ENCODE data around the gene B3GNT3.

DNA sequence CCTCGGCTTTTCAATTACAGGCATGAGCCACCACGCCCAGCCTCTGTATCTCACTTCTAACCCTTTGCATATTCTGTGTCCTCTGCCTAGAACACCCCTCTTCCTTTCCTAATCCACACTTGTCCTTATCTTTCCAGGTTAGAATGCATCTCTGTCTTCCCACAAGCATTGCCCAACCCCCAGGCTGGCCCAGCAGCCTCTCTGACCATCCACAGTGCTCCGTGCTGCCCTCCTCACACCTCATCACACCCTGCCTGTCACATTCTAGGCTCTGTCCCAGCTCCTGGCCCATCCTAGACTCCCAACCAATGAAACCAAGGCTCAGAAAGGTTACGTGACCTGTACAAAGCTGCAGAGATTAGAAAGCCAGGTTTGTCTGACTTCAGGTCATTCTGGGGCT lies 41.6 kb downstream of the B3GNT3 start:
- TF ChIP-seq POLR2A (IDR thresholded peaks at IDR 0.05): no peak
- TF ChIP-seq, protein P1, sequence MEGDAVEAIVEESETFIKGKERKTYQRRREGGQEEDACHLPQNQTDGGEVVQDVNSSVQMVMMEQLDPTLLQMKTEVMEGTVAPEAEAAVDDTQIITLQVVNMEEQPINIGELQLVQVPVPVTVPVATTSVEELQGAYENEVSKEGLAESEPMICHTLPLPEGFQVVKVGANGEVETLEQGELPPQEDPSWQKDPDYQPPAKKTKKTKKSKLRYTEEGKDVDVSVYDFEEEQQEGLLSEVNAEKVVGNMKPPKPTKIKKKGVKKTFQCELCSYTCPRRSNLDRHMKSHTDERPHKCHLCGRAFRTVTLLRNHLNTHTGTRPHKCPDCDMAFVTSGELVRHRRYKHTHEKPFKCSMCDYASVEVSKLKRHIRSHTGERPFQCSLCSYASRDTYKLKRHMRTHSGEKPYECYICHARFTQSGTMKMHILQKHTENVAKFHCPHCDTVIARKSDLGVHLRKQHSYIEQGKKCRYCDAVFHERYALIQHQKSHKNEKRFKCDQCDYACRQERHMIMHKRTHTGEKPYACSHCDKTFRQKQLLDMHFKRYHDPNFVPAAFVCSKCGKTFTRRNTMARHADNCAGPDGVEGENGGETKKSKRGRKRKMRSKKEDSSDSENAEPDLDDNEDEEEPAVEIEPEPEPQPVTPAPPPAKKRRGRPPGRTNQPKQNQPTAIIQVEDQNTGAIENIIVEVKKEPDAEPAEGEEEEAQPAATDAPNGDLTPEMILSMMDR (IDR thresholded peaks at IDR 0.05): no peak
